Trophoblast cell (in vitro differentiated cells and primary cell): ENCODE results near the gene ST3GAL4.

ENCODE experiments used
- DNase-seq, 2 donors: peaks; one replicate each; pipeline ENCODE4 v3.0.0-alpha.2; 2016
- H2AFZ ChIP-seq: 2 replicates; pipeline ENCODE4 v1.6.1; 2013; ENCODE audit warnings: low read length, moderate library complexity, mild to moderate bottlenecking; ENCODE audit not compliant: insufficient read depth, poor library complexity
- H2AK5ac ChIP-seq: 2 replicates; pipeline ENCODE4 v1.6.1; 2013; ENCODE audit warnings: mild to moderate bottlenecking, low read length
- H2BK120ac ChIP-seq: 2 replicates; pipeline ENCODE4 v1.6.1; 2013; ENCODE audit warnings: low read length, mild to moderate bottlenecking, moderate library complexity; ENCODE audit not compliant: insufficient read depth, poor library complexity
- H2BK12ac ChIP-seq: 2 replicates; pipeline ENCODE4 v1.6.1; 2013; ENCODE audit warnings: mild to moderate bottlenecking, low read length, moderate library complexity
- H2BK5ac ChIP-seq: 2 replicates; pipeline ENCODE4 v1.6.1; 2013; ENCODE audit warnings: low read length, low read depth, moderate library complexity, mild to moderate bottlenecking; ENCODE audit not compliant: poor library complexity
- H3K14ac ChIP-seq: 2 replicates; pipeline ENCODE4 v1.6.1; 2013; ENCODE audit warnings: mild to moderate bottlenecking, low read length
- H3K18ac ChIP-seq: 2 replicates; pipeline ENCODE4 v1.6.1; 2013; ENCODE audit warnings: mild to moderate bottlenecking, low read length
- H3K23ac ChIP-seq: 2 replicates; pipeline ENCODE4 v1.6.1; 2013; ENCODE audit warnings: low read length
- H3K27ac ChIP-seq: 2 replicates; pipeline ENCODE4 v1.5.1; 2013; ENCODE audit warnings: low read depth, mild to moderate bottlenecking, inconsistent platforms, low read length, moderate library complexity
- H3K27me3 ChIP-seq: 2 replicates; pipeline ENCODE4 v1.6.1; 2013; ENCODE audit warnings: inconsistent platforms, mild to moderate bottlenecking, low read length, moderate library complexity; ENCODE audit not compliant: insufficient read depth
- H3K36me3 ChIP-seq, 2 experiments: 1 replicate in 1 of 2; 2 replicates in 1 of 2; pipeline ENCODE4 v1.6.1; 2013; ENCODE audit warnings: low read length in 2 of 2, mild to moderate bottlenecking in 2 of 2, moderate library complexity in 1 of 2; ENCODE audit not compliant: insufficient read depth in 2 of 2, control insufficient read depth in 1 of 2
- H3K4ac ChIP-seq: 2 replicates; pipeline ENCODE4 v1.6.1; 2013; ENCODE audit warnings: low read depth, mild to moderate bottlenecking, low read length, moderate library complexity
- H3K4me1 ChIP-seq, 2 experiments: 1 replicate in 1 of 2; 2 replicates in 1 of 2; pipeline ENCODE4 v1.6.1; 2013; ENCODE audit warnings: low read length in 2 of 2, mild to moderate bottlenecking in 2 of 2, moderate library complexity in 1 of 2; ENCODE audit not compliant: insufficient read depth in 2 of 2, control insufficient read depth in 1 of 2
- H3K4me2 ChIP-seq: 2 replicates; pipeline ENCODE4 v1.6.1; 2013; ENCODE audit warnings: inconsistent platforms, mild to moderate bottlenecking, low read length, moderate library complexity
- H3K4me3 ChIP-seq: 2 replicates; pipeline ENCODE4 v1.5.1; 2013; ENCODE audit warnings: mild to moderate bottlenecking, low read depth, low read length, inconsistent platforms
- H3K79me1 ChIP-seq: one replicate; pipeline ENCODE4 v1.6.1; 2013; ENCODE audit warnings: low read length
- H3K79me2 ChIP-seq: 2 replicates; pipeline ENCODE4 v1.6.1; 2013; ENCODE audit warnings: low read length, mild to moderate bottlenecking; ENCODE audit not compliant: control insufficient read depth, insufficient read depth, poor library complexity
- H3K9ac ChIP-seq: 2 replicates; pipeline ENCODE4 v1.6.1; 2013; ENCODE audit warnings: mild to moderate bottlenecking, low read length
- H3K9me3 ChIP-seq: 2 replicates; pipeline ENCODE4 v1.6.1; 2013; ENCODE audit warnings: low read depth, mild to moderate bottlenecking, control low read depth, inconsistent platforms, low read length; ENCODE audit not compliant: insufficient read depth
- H4K12ac ChIP-seq: 2 replicates; pipeline ENCODE4 v1.6.1; 2013; ENCODE audit warnings: low read depth, mild to moderate bottlenecking, low read length, moderate library complexity
- H4K8ac ChIP-seq: 2 replicates; pipeline ENCODE4 v1.6.1; 2013; ENCODE audit warnings: low read depth, mild to moderate bottlenecking, low read length, moderate library complexity
- H4K91ac ChIP-seq: one replicate; pipeline ENCODE4 v1.6.1; 2013; ENCODE audit warnings: low read depth, mild to moderate bottlenecking, low read length, moderate library complexity
- WGBS: extraction: QIAGEN DNeasy Blood & Tissue Kit; methylation state at CpG from one replicate; pipeline ENCODE4 v1.1.7; 2013; ENCODE audit warnings: missing lambda C conversion rate; ENCODE audit not compliant: insufficient read length, insufficient coverage; ENCODE audit errors: extremely low coverage; 5-methylcytosine and 5-hydroxymethylcytosine counted together

The ST3GAL4 gene

GRCh38 chr11:126440792-126441514, 85.5 kb downstream of the ST3GAL4 start:
- no peak overlapping the region for H3K27ac ChIP-seq
- H3K18ac ChIP-seq, result no peak overlapping the region
- H4K12ac ChIP-seq, result no peak overlapping the region
- no peaks in the 10 kb centered on the region for H3K79me2 ChIP-seq
- H3K4me3 ChIP-seq, result no peak overlapping the region
- no CpG with 5 or more reads among the region's 21 CpGs for WGBS
- no peak overlapping the region for H3K9ac ChIP-seq
- H3K4ac ChIP-seq, result no peak overlapping the region
- no peak overlapping the region for H2AFZ ChIP-seq
- peaks cover 8% of the 10 kb centered on the region for H3K9me3 ChIP-seq
- H3K4me1 ChIP-seq, result peaks cover 0 to 4% of the 10 kb centered on the region in 2 experiments
- H3K23ac ChIP-seq, result no peak overlapping the region
- H2AK5ac ChIP-seq, result no peak overlapping the region
- no peak overlapping the region for H3K14ac ChIP-seq
- H3K27me3 ChIP-seq, result no peaks in the 10 kb centered on the region
- no peak overlapping the region for H2BK120ac ChIP-seq
- no peak overlapping the region for H4K91ac ChIP-seq
- no peak overlapping the region for H2BK5ac ChIP-seq
- H2BK12ac ChIP-seq, result no peak overlapping the region
- peak overlapping the region; percentile 36 for H3K4me2 ChIP-seq
- no peaks in the 10 kb centered on the region for H3K36me3 ChIP-seq
- no peaks in the 10 kb centered on the region for H3K79me1 ChIP-seq
- no peak overlapping the region for H4K8ac ChIP-seq
- DNase-seq, result peak; percentile 63 to 87

- H3K4me3 ChIP-seq, result no peak overlapping the region
- no CpG with 5 or more reads among the region's 13 CpGs for WGBS
- H2AFZ ChIP-seq, result no peak overlapping the region
Observed at GRCh38 chr11:126443120-126443519, 87.6 kb downstream of the ST3GAL4 start.

GRCh38 chr11:126444072-126444471, 88.6 kb downstream of the ST3GAL4 start:
- no peak overlapping the region for H3K23ac ChIP-seq
- no peak for DNase-seq
- H3K4ac ChIP-seq, result no peak overlapping the region

More at GRCh38 chr11:126443120-126443519, 87.6 kb downstream of the ST3GAL4 start:
- Histone ChIP-seq H3K36me3 (no peaks in the 10 kb centered on the region), H3K27ac (no peak overlapping the region), H4K8ac (no peak overlapping the region), H3K9me3 (no peaks in the 10 kb centered on the region), H2BK120ac (no peak overlapping the region), H3K79me1 (no peaks in the 10 kb centered on the region), H3K4ac (no peak overlapping the region), H3K79me2 (no peaks in the 10 kb centered on the region), H2BK5ac (no peak overlapping the region), H3K14ac (no peak overlapping the region), H4K12ac (no peak overlapping the region), H2BK12ac (no peak overlapping the region), H3K23ac (no peak overlapping the region), H3K18ac (no peak overlapping the region), H3K9ac (no peak overlapping the region), H3K27me3 (no peaks in the 10 kb centered on the region), H2AK5ac (no peak overlapping the region), H3K4me2 (no peak overlapping the region), H4K91ac (no peak overlapping the region), H3K4me1 (peaks cover 0 to 4% of the 10 kb centered on the region in 2 experiments)
- DNase-seq, result no peak

DNA sequence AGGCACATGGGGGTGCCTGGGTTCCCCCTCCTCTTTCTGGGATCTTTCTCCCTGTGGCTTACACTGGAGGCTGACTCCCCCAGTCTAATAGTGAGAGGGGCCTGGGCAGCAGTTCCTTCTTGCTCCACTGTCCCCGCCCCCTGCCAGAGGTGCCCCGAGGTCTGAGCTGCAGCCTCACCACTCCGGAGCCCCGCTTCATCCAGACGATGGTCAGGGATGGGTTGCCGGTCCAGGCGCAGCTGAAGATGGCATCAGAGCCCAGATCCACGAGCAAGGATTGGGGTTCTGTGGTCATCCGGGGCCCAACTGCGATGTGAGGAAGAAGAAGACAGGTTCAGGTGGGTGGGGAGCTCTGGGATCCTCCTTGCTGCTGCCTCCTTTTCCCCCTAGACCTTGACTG, 91.1 kb downstream of the ST3GAL4 start:
- Histone ChIP-seq H3K27me3 (no peaks in the 10 kb centered on the region), H3K9me3 (peaks cover 20% of the 10 kb centered on the region), H3K36me3 (no peaks in the 10 kb centered on the region), H3K9ac (no peak overlapping the region), H4K8ac (no peak overlapping the region), H2AFZ (no peak overlapping the region), H3K27ac (no peak overlapping the region), H2BK12ac (no peak overlapping the region), H3K4me2 (no peak overlapping the region), H3K4me1 (no peaks in the 10 kb centered on the region), H4K12ac (no peak overlapping the region), H3K79me1 (no peaks in the 10 kb centered on the region), H3K4ac (no peak overlapping the region), H4K91ac (no peak overlapping the region), H3K18ac (no peak overlapping the region), H2BK120ac (no peak overlapping the region), H3K23ac (no peak overlapping the region), H3K79me2 (no peaks in the 10 kb centered on the region), H2AK5ac (no peak overlapping the region), H3K14ac (no peak overlapping the region), H3K4me3 (no peak overlapping the region), H2BK5ac (no peak overlapping the region)
- no CpG with 5 or more reads among the region's 10 CpGs for WGBS
- DNase-seq, result no peak

More at GRCh38 chr11:126444072-126444471, 88.6 kb downstream of the ST3GAL4 start:
- H3K27me3 ChIP-seq, result no peaks in the 10 kb centered on the region
- no peak overlapping the region for H3K4me2 ChIP-seq
- H4K91ac ChIP-seq, result no peak overlapping the region
- no peak overlapping the region for H4K8ac ChIP-seq
- no peak overlapping the region for H2BK120ac ChIP-seq
- H3K4me3 ChIP-seq, result no peak overlapping the region
- H3K18ac ChIP-seq, result no peak overlapping the region
- H3K9ac ChIP-seq, result no peak overlapping the region
- no peak overlapping the region for H2BK12ac ChIP-seq
- H3K27ac ChIP-seq, result no peak overlapping the region
- no peaks in the 10 kb centered on the region for H3K79me2 ChIP-seq
- no peak overlapping the region for H3K14ac ChIP-seq
- no peak overlapping the region for H2BK5ac ChIP-seq
- H4K12ac ChIP-seq, result no peak overlapping the region
- no peak overlapping the region for H2AK5ac ChIP-seq
- H3K36me3 ChIP-seq, result no peaks in the 10 kb centered on the region
- peaks cover 0 to 4% of the 10 kb centered on the region in 2 experiments for H3K4me1 ChIP-seq
- no peak overlapping the region for H2AFZ ChIP-seq
- H3K9me3 ChIP-seq, result peaks cover 2% of the 10 kb centered on the region
- H3K79me1 ChIP-seq, result no peaks in the 10 kb centered on the region
- no CpG with 5 or more reads among the region's 7 CpGs for WGBS
